CD4-positive, alpha-beta T cell treated with Interleukin-15 for 4 hours (primary cell): ENCODE measurements around the gene SSBP4.
"Not testable (repeated sequence)": the region's sequence is repeated elsewhere in the genome, so short reads cannot be mapped to it uniquely, and the experiment has no call there.

ENCODE experiments used
- DNase-seq: peaks from one replicate; pipeline ENCODE4 v3.0.0-alpha.2; 2020; ENCODE audit warnings: low spot score

Gene SSBP4

GRCh38 chr19:18419195-18419698 lies at the start of gene SSBP4:
Gene SSBP4 (plus strand): TSS chr19:18419398. CDS start chr19:18419649, 251 bp downstream.
- DNase-seq = peak; percentile 72

GRCh38 chr19:18373407-18373891 lies 45.7 kb upstream of the SSBP4 start:
- DNase-seq = no peak

- DNase-seq = peak; percentile 56
These were observed 45.1 kb upstream of the SSBP4 start for GRCh38 chr19:18373892-18374629.

GRCh38 chr19:18377026-18377425 lies 42.2 kb upstream of the SSBP4 start:
- DNase-seq = no peak

- DNase-seq = no peak
These were observed 39.1 kb upstream of the SSBP4 start for GRCh38 chr19:18379803-18380747.

- no peak for DNase-seq
These were observed 38.4 kb upstream of the SSBP4 start for GRCh38 chr19:18380843-18381242.

- DNase-seq = not testable (repeated sequence)
These were observed 35.6 kb upstream of the SSBP4 start for GRCh38 chr19:18383622-18384021.

GRCh38 chr19:18384775-18385174 lies 34.4 kb upstream of the SSBP4 start:
- DNase-seq = no peak

GRCh38 chr19:18385359-18385674 lies 33.9 kb upstream of the SSBP4 start:
- DNase-seq = no peak

- DNase-seq = no peak
These were observed 33.3 kb upstream of the SSBP4 start, which contains the start of gene GDF15 for GRCh38 chr19:18385675-18386542. Gene GDF15 (plus strand): TSS chr19:18386158. CDS start chr19:18386190, 32 bp downstream.

GRCh38 chr19:18386543-18387271 lies 32.5 kb upstream of the SSBP4 start:
- DNase-seq = no peak

GRCh38 chr19:18388100-18388959 lies 30.9 kb upstream of the SSBP4 start:
- DNase-seq = peak; percentile 83

GRCh38 chr19:18388960-18389725 lies 30.1 kb upstream of the SSBP4 start:
- DNase-seq = no peak

GRCh38 chr19:18389726-18390064 lies 29.5 kb upstream of the SSBP4 start:
- DNase-seq = no peak

- no peak for DNase-seq
These were observed 28.9 kb upstream of the SSBP4 start for GRCh38 chr19:18390065-18390907.

GRCh38 chr19:18391509-18392075 lies 27.6 kb upstream of the SSBP4 start:
- DNase-seq = no peak

- DNase-seq = no peak
These were observed 26.8 kb upstream of the SSBP4 start for GRCh38 chr19:18392417-18392816.

GRCh38 chr19:18392926-18393325 lies 26.3 kb upstream of the SSBP4 start:
- no peak for DNase-seq
